ENCODE measurements around the gene BUB3. TPM values are rescaled to one million over a fixed set of nuclear protein-coding genes. Genes with fewer than 3 reads are reported as not detected.

The BUB3 gene
- total and polyA plus RNA-seq, 2 experiments from 2014 or later, result 92.0 to 131 TPM

GRCh38 chr10:123145542-123146012 is 8.6 kb upstream of the BUB3 start:
- Histone ChIP-seq H3K4me2 (no peak overlapping the region), H3K9me3 (ENCODE audit: low read depth) (no peaks in the 10 kb centered on the region), H4K20me1 (ENCODE audit: insufficient read depth, poor library complexity, severe bottlenecking) (no peaks in the 10 kb centered on the region), H2AFZ (no peak overlapping the region), H3K27ac (no peak overlapping the region), H3K79me2 (no peaks in the 10 kb centered on the region), H3K4me1 (ENCODE audit: insufficient read depth) (peaks cover 5% of the 10 kb centered on the region), H3K27me3 (peaks cover 100% of the 10 kb centered on the region), H3K36me3 (replicated peaks; ENCODE audit: insufficient read depth, low read depth) (no peaks in the 10 kb centered on the region), H3K4me3 (no peak overlapping the region), H3K9me2 (replicated peaks; ENCODE audit: insufficient read depth) (no peaks in the 10 kb centered on the region)
- TF ChIP-seq CTCF (IDR thresholded peaks at IDR 0.05; ENCODE audit: poor library complexity) (no peak), EZH2 (IDR thresholded peaks at IDR 0.05; ENCODE audit: borderline replicate concordance) (no peak), EZH2phosphoT487 (IDR thresholded peaks at IDR 0.05; ENCODE audit: low read depth, severe bottlenecking, unreplicated experiment) (no peak)
- DNase-seq (ENCODE audit: low spot score), result no peak
- 7% methylated on average over 9 of the region's 14 CpGs for WGBS (ENCODE audit: low lambda C conversion rate, missing lambda C conversion rate)

DNA sequence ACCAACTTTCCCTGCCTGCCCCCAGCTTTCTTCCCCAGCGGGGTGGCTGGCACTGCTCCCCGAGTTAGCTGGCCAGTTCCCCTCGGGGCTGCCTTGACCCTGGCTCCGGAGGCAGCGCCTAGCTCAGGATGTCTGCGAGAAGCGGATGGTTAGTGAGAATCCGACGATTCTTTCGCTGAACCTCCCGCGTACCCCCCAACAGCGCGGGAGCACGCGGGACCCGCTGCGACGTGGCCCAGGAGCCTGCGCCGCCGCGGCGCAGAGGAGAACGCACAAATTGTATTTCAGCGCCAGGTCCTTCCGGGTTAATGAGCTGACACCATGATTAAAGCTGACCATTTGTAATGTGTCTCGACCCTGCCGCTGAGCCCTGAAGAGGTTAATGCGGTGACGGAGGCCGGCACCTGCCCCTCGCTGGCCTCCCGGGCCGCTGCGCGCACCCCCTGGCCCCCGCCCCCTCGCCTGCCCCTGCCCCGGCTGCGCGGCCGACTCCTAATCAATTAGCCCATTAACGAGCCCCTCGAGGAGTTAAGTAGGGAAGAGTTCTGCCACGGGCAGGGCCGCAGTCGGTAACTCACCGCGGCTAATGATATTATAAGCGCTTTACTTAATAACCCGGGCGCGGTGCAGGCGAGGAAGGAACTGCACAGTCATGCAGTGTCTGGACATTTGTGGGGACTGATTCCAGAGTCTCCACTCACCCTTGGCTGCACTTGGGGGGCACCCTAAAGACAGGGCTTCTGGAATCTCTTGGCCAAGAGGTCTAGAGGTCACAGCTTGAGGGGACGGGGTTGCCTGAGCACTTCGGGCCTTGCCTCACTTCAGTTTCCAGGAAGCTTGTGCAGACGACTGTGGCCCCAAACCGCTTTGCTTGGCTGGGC is 7.9 kb upstream of the BUB3 start:
- DNase-seq (ENCODE audit: low spot score), result no peak
- peak overlapping the region; percentile 66 for H3K4me2 ChIP-seq
- no peak overlapping the region for H3K27ac ChIP-seq
- no peaks in the 10 kb centered on the region for H3K9me2 ChIP-seq (replicated peaks; ENCODE audit: insufficient read depth)
- H2AFZ ChIP-seq, result no peak overlapping the region
- TF ChIP-seq CTCF (IDR thresholded peaks at IDR 0.05; ENCODE audit: poor library complexity) (no peak), EZH2phosphoT487 (IDR thresholded peaks at IDR 0.05; ENCODE audit: low read depth, severe bottlenecking, unreplicated experiment) (peak; percentile 41), EZH2 (IDR thresholded peaks at IDR 0.05; ENCODE audit: borderline replicate concordance) (peak; percentile 89)
- no peak overlapping the region for H3K4me3 ChIP-seq
- no peaks in the 10 kb centered on the region for H4K20me1 ChIP-seq (ENCODE audit: insufficient read depth, poor library complexity, severe bottlenecking)
- no peaks in the 10 kb centered on the region for H3K79me2 ChIP-seq
- WGBS (ENCODE audit: low lambda C conversion rate, missing lambda C conversion rate), result 2% methylated on average over 53 of the region's 59 CpGs
- H3K36me3 ChIP-seq (replicated peaks; ENCODE audit: insufficient read depth, low read depth), result no peaks in the 10 kb centered on the region
- H3K4me1 ChIP-seq (ENCODE audit: insufficient read depth), result peaks cover 11% of the 10 kb centered on the region
- H3K27me3 ChIP-seq, result peaks cover 100% of the 10 kb centered on the region
- H3K9me3 ChIP-seq (ENCODE audit: low read depth), result no peaks in the 10 kb centered on the region

GRCh38 chr10:123146894-123147634 is 7.1 kb upstream of the BUB3 start:
- no peaks in the 10 kb centered on the region for H3K9me2 ChIP-seq (replicated peaks; ENCODE audit: insufficient read depth)
- H3K27ac ChIP-seq, result no peak overlapping the region
- H3K4me3 ChIP-seq, result no peak overlapping the region
- peaks cover 14% of the 10 kb centered on the region for H3K4me1 ChIP-seq (ENCODE audit: insufficient read depth)
- 15% methylated on average over 23 of the region's 24 CpGs for WGBS (ENCODE audit: low lambda C conversion rate, missing lambda C conversion rate)
- no peaks in the 10 kb centered on the region for H3K36me3 ChIP-seq (replicated peaks; ENCODE audit: insufficient read depth, low read depth)
- H3K9me3 ChIP-seq (ENCODE audit: low read depth), result no peaks in the 10 kb centered on the region
- no peak overlapping the region for H3K4me2 ChIP-seq
- no peaks in the 10 kb centered on the region for H3K79me2 ChIP-seq
- peak; percentile 15 for TF ChIP-seq EZH2 (IDR thresholded peaks at IDR 0.05; ENCODE audit: borderline replicate concordance)
- no peak for TF ChIP-seq CTCF (IDR thresholded peaks at IDR 0.05; ENCODE audit: poor library complexity)
- H4K20me1 ChIP-seq (ENCODE audit: insufficient read depth, poor library complexity, severe bottlenecking), result no peaks in the 10 kb centered on the region
- no peak for DNase-seq (ENCODE audit: low spot score)
- H3K27me3 ChIP-seq, result peaks cover 100% of the 10 kb centered on the region
- H2AFZ ChIP-seq, result no peak overlapping the region

All from hepatocyte (in vitro differentiated cells).